SK-N-MC (cell line): ENCODE results near the gene AJUBA.
A peak's percentile ranks its signal among the peaks of the same experiment; 100 is the strongest.

Experiments
- DNase-seq: peaks from one replicate; pipeline ENCODE4 v3.0.0-alpha.2; 2011; ENCODE audit warnings: low read depth, low spot score
- H3K27ac ChIP-seq: fragments of 200-600 bp; sonication (generic); 2 replicates; pipeline ENCODE4 v1.5.1; 2016; ENCODE audit warnings: mixed run types
- H3K36me3 ChIP-seq: fragments of 200-600 bp; sonication (generic); 2 replicates; pipeline ENCODE4 v1.6.1; 2017; ENCODE audit warnings: antibody characterized with exemption, low read length, mixed read lengths; ENCODE audit not compliant: insufficient read depth
- H3K4me3 ChIP-seq: fragments of 200-600 bp; sonication (generic); 2 replicates; pipeline ENCODE4 v1.5.1; 2016
- H3K9ac ChIP-seq: fragments of 200-600 bp; sonication (generic); 2 replicates; pipeline ENCODE4 v1.8.0; 2017; ENCODE audit warnings: mixed run types, mixed read lengths; ENCODE audit not compliant: insufficient read length
- H3K9me3 ChIP-seq: fragments of 200-600 bp; sonication (generic); 2 replicates; pipeline ENCODE4 v1.6.1; 2017; ENCODE audit warnings: low read depth, mild to moderate bottlenecking, antibody characterized with exemption, low read length, moderate library complexity, mixed read lengths
- EZH2 ChIP-seq: fragments of 200-600 bp; sonication (generic); IDR thresholded peaks from one replicate; pipeline ENCODE4 v1.6.1; 2017; ENCODE audit warnings: antibody characterized with exemption
- FOXP2 ChIP-seq: optimal IDR thresholded peaks from 2 replicates; pipeline ENCODE3; 2011; ENCODE audit warnings: mild to moderate bottlenecking, moderate library complexity; ENCODE audit not compliant: insufficient read depth; ENCODE audit errors: extremely low read length, control extremely low read depth
- POLR2AphosphoS5 ChIP-seq: IDR thresholded peaks from 2 replicates; pipeline ENCODE4 v1.6.1; 2012; ENCODE audit warnings: mild to moderate bottlenecking, low read depth, low read length, borderline replicate concordance

AJUBA gene

GRCh38 chr14:22935156-22935555, 47.2 kb downstream of the AJUBA start:
- no peaks in the 10 kb centered on the region for H3K9me3 ChIP-seq
- no peak overlapping the region for H3K27ac ChIP-seq
- no peak overlapping the region for H3K9ac ChIP-seq
- TF ChIP-seq EZH2 (no peak), POLR2AphosphoS5 (no peak), FOXP2 (no peak)
- no peak overlapping the region for H3K4me3 ChIP-seq
- no peak for DNase-seq
- no peaks in the 10 kb centered on the region for H3K36me3 ChIP-seq

- H3K4me3 ChIP-seq: no peak overlapping the region
- H3K9ac ChIP-seq: no peak overlapping the region
- no peak for DNase-seq
- H3K27ac ChIP-seq: no peak overlapping the region
- H3K36me3 ChIP-seq: peaks cover 4% of the 10 kb centered on the region
- H3K9me3 ChIP-seq: no peaks in the 10 kb centered on the region
- TF ChIP-seq EZH2: no peak
- TF ChIP-seq FOXP2: no peak
- no peak for TF ChIP-seq POLR2AphosphoS5
These were observed 50.2 kb downstream of the AJUBA start for GRCh38 chr14:22932146-22932545.

DNA sequence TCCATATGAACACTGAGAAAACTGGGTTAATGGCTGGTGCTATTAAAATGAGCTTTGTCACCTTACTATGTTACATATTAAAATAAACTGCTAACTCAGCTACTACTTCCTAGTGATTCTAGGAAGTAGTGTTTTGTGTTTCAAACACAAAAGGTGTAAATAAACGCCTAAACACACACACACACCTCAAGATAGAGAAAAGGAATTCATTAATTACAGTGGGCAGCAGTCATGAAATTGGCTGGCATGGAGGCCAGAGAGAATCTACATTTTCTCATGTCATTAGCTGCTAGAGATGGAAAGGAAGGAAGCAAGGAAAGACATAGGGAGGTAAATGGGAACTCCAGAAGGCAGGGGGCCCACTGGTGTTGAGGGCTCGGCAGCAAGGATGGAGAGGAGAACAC, 52.4 kb downstream of the AJUBA start:
- Histone ChIP-seq H3K27ac (peak overlapping the region; percentile 92), H3K4me3 (peak overlapping the region; percentile 98), H3K36me3 (peaks cover 25% of the 10 kb centered on the region), H3K9me3 (no peaks in the 10 kb centered on the region), H3K9ac (peak overlapping the region; percentile 82)
- TF ChIP-seq FOXP2 (no peak), EZH2 (no peak), POLR2AphosphoS5 (no peak)
- DNase-seq: no peak

DNA sequence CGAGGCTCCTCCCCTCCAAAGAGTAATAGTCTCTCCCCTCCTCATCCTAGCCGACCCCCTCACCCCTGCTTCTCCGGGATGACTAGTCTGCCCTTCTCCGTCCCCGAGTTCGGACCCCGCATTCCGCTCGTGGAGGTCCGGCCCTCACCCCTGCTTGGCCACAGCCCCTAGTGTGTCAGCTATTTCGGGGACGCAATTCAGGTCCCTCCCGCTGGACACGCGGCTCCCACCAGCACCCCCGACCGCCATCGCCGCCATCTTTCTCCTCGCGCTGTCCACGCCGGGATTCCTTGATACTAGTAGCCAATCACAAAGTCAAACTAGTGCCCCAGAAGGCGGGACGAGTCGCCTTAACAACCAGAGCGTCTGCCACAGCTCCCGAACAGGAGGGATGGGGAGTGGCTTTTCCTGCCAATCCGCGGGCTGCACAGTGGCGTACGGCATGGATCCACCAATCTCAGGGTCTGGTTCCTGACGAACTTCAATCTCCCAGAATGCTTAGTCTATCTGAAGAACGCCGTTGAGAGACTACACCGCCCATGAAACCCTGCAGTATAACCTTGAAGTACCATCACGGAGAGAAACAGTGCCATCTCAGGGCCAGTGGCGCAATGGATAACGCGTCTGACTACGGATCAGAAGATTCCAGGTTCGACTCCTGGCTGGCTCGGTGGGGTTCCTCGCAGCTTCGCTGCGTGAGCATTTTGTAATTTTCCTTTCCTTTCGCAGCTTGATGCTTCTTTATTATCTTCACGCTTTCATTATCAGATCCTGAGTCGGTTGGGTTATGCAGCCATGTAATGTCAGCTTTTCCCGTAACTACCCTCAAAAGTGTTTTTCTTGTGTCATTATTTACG, 53.0 kb downstream of the AJUBA start, which contains the start of gene PRMT5:
Gene PRMT5, minus strand, starts transcription at position 273 of the 857 bp plus-strand sequence. Its CDS starts 15 bp downstream, at position 258.
- peak within 1 kb of the TSS; percentile 98 for H3K4me3 ChIP-seq
- H3K36me3 ChIP-seq: peaks cover 31% of the 10 kb centered on the region
- H3K9ac ChIP-seq: peak within 1 kb of the TSS; percentile 98
- H3K27ac ChIP-seq: peak within 1 kb of the TSS; percentile 92
- H3K9me3 ChIP-seq: no peaks in the 10 kb centered on the region
- TF ChIP-seq EZH2: no peak
- peak; percentile 45 for TF ChIP-seq FOXP2
- TF ChIP-seq POLR2AphosphoS5: peak; percentile 95
- peak; percentile 100 for DNase-seq

DNA sequence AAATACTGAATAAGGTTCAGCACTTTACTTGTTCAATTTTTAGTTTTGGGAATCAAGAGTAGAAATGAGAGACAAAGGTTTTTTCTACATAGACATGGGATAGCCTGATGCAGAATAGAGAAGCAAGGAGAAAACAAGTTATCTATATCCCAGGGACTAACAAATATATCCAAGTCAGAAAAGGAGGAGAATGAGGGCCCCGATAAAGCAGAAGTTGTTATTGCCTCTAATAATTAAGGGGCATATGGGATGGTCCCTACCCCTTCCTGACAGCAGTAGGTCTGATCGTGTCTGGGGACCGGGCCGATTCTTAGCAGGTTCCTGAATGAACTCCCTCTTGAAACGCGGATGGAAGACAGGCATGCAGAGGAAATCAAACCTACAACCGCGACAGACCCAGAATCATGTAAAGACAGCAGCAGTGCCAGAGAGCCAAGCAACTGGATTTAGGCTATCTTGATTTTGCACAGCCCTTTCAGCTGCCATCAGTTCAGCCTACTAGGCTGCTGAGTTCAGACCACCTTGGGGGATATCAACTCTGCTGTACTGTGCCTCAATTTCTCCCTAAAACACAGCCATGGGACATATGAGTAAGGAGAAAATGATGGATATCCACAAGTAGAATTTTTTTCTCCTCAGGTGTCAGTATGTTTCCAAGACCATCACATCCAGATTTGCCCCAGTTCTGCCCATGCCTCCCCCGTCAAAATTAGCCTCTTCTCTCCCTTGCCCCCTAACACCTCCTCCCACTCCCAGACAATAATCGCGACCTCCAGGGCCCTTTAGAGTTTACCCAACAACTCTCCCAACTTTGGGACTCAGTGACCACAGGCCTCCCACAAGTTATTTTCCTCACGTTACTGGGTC, 53.9 kb downstream of the AJUBA start:
- H3K27ac ChIP-seq: peak overlapping the region; percentile 85
- no peaks in the 10 kb centered on the region for H3K9me3 ChIP-seq
- DNase-seq: no peak
- peak overlapping the region; percentile 98 for H3K9ac ChIP-seq
- peaks cover 39% of the 10 kb centered on the region for H3K36me3 ChIP-seq
- TF ChIP-seq FOXP2 (no peak), EZH2 (no peak), POLR2AphosphoS5 (no peak)
- H3K4me3 ChIP-seq: peak overlapping the region; percentile 98

- peaks cover 55% of the 10 kb centered on the region for H3K36me3 ChIP-seq
- H3K4me3 ChIP-seq: no peak overlapping the region
- H3K9me3 ChIP-seq: no peaks in the 10 kb centered on the region
- no peak overlapping the region for H3K9ac ChIP-seq
- no peak for TF ChIP-seq FOXP2
- TF ChIP-seq POLR2AphosphoS5: peak; percentile 38; the same call in 1 of the 2 replicates
- H3K27ac ChIP-seq: no peak overlapping the region
- no peak for DNase-seq
These were observed 56.0 kb downstream of the AJUBA start for GRCh38 chr14:22926316-22926715.

- no peak for DNase-seq
- Histone ChIP-seq H3K9ac (no peak overlapping the region), H3K4me3 (no peak overlapping the region), H3K9me3 (no peaks in the 10 kb centered on the region), H3K27ac (no peak overlapping the region), H3K36me3 (peaks cover 63% of the 10 kb centered on the region)
- TF ChIP-seq POLR2AphosphoS5: no peak
These were observed 56.8 kb downstream of the AJUBA start for GRCh38 chr14:22925513-22925912.

- Histone ChIP-seq H3K4me3 (no peak overlapping the region), H3K9me3 (no peaks in the 10 kb centered on the region), H3K9ac (no peak overlapping the region), H3K27ac (no peak overlapping the region), H3K36me3 (peaks cover 73% of the 10 kb centered on the region)
- TF ChIP-seq FOXP2: no peak
- TF ChIP-seq EZH2: no peak
- TF ChIP-seq POLR2AphosphoS5: no peak
- no peak for DNase-seq
These were observed 58.6 kb downstream of the AJUBA start for GRCh38 chr14:22923746-22924145.

DNA sequence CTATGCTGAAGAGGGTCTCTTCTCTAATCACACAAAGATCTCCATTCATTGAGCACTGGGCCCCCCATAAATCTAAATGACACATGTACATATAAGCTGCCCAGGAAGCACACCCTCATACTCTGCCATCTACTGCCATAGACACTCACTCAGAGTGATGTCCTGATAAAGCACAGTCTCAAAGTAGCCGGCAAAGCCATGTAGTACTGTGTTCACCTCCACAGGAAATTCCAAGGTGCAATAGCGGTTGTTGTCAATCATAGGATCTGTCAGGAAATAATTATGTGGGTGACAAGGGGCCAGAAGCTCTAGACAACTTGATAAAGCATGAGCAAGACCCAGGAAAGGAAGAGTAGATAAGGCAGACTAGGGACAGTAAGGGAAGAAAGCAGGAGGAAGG, 60.1 kb downstream of the AJUBA start:
- no peak overlapping the region for H3K27ac ChIP-seq
- TF ChIP-seq EZH2 (no peak), POLR2AphosphoS5 (no peak), FOXP2 (no peak)
- H3K36me3 ChIP-seq: peaks cover 70% of the 10 kb centered on the region
- H3K9ac ChIP-seq: no peak overlapping the region
- no peak overlapping the region for H3K4me3 ChIP-seq
- H3K9me3 ChIP-seq: no peaks in the 10 kb centered on the region
- DNase-seq: no peak
